HCT116 (cell line): ENCODE measurements around the gene CARMIL1. TPM values are rescaled to one million over a fixed set of nuclear protein-coding genes. Genes with fewer than 3 reads are reported as not detected.
A peak's percentile ranks its signal among the peaks of the same experiment; 100 is the strongest.

Experiments used
- ATAC-seq: fragments of 200-7000 bp; cut with Tn5 transposase; 2 replicates; pipeline ENCODE4 v1.9.1; 2020; ENCODE audit warnings: mild to moderate bottlenecking, moderate library complexity
- BruUV-seq: library from RNA; stranded (reverse); fragments of 400-500 nt; replicated peaks from 2 replicates; lab custom pipeline; 2021; lab: Mats Ljungman, UMichigan
- CTCF ChIA-PET: fragments of 300-600 bp; sonication (Branson Sonifier 250); formaldehyde crosslinking; loops from one replicate; lab custom pipeline; 2021; ENCODE audit warnings: antibody characterized with exemption; lab: Charles Lee
- POLR2A ChIA-PET: fragments of 300-600, 350-600 bp; sonication (Branson Sonifier 250); formaldehyde crosslinking; loops from one replicate; lab custom pipeline; 2021; ENCODE audit warnings: antibody characterized with exemption; lab: Charles Lee
- RAD21 ChIA-PET, 2 experiments: fragments of 300-600 bp; sonication (Branson Sonifier 250); formaldehyde crosslinking; loops; one replicate each; lab custom pipeline; 2023; ENCODE audit warnings: low total read pairs in 2 of 2; ENCODE audit not compliant: uncharacterized antibody in 2 of 2, unreplicated experiment in 2 of 2, low non-redundant PET in 1 of 2; lab: Charles Lee
- DNase-seq: peaks from one replicate; pipeline ENCODE4 v3.0.0-alpha.2; 2010; ENCODE audit warnings: low read depth, low spot score
- H2AFZ ChIP-seq: fragments of 200-600 bp; shearing (Covaris generic), sonication (generic); 2 replicates; pipeline ENCODE4 v1.6.1; 2017; ENCODE audit warnings: low read depth, mixed run types, mixed read lengths, antibody characterized with exemption, low read length; ENCODE audit not compliant: poor library complexity, severe bottlenecking
- H3K27ac ChIP-seq: 2 replicates; pipeline ENCODE4 v1.5.1; 2012; ENCODE audit warnings: low read depth, low read length
- H3K27me3 ChIP-seq: fragments of 200-600 bp; sonication (generic); 2 replicates; pipeline ENCODE4 v1.6.1; 2016; ENCODE audit warnings: mixed run types, low read length, mixed read lengths; ENCODE audit not compliant: insufficient read depth
- H3K36me3 ChIP-seq, 2 experiments: fragments of 200-500 bp in 1 of 2; fragments of 200-600 bp in 1 of 2; sonication (Bioruptor generic) in 1 of 2; sonication (generic) in 1 of 2; 2 replicates each; pipeline versions ENCODE4 v1.5.1 to v1.6.1; 2014 to 2016; ENCODE audit warnings: low read length in 2 of 2, inconsistent platforms in 1 of 2, mixed read lengths in 1 of 2, mixed run types in 1 of 2; ENCODE audit not compliant: insufficient read depth in 2 of 2, control insufficient read depth in 1 of 2
- H3K4me1 ChIP-seq, 2 experiments: fragments of 200-600 bp in 1 of 2; sonication (generic) in 1 of 2; 2 replicates each; pipeline versions ENCODE4 v1.5.1 to v1.6.1; 2012 to 2017; ENCODE audit warnings: low read length in 2 of 2, inconsistent platforms in 1 of 2, mild to moderate bottlenecking in 1 of 2, mixed read lengths in 1 of 2, mixed run types in 1 of 2, moderate library complexity in 1 of 2; ENCODE audit not compliant: insufficient read depth in 2 of 2, control insufficient read depth in 1 of 2
- H3K4me2 ChIP-seq: fragments of 200-600 bp; sonication (generic); 2 replicates; pipeline ENCODE4 v1.6.1; 2017; ENCODE audit warnings: mixed run types, low read length, mixed read lengths
- H3K4me3 ChIP-seq, 2 experiments: fragments of 200-600 bp in 1 of 2; sonication (generic) in 1 of 2; replicated peaks in 1 of 2; 2 replicates each; pipeline ENCODE4 v1.5.1; 2011 to 2016; ENCODE audit warnings: low read length in 2 of 2, control low read depth in 1 of 2, low read depth in 1 of 2, mild to moderate bottlenecking in 1 of 2, mixed read lengths in 1 of 2, mixed run types in 1 of 2
- H3K79me2 ChIP-seq: fragments of 200-600 bp; sonication (generic); 2 replicates; pipeline ENCODE4 v1.6.1; 2017; ENCODE audit warnings: mild to moderate bottlenecking, mixed run types, low read length, moderate library complexity, mixed read lengths; ENCODE audit not compliant: insufficient read depth
- H3K9ac ChIP-seq: fragments of 200-600 bp; sonication (generic); 2 replicates; pipeline ENCODE4 v1.6.1; 2016; ENCODE audit warnings: low read length, mixed read lengths
- H3K9me2 ChIP-seq: fragments of 200-600 bp; sonication (generic), shearing (Covaris generic); 2 replicates; pipeline ENCODE4 v1.6.1; 2017; ENCODE audit warnings: mixed run types, mild to moderate bottlenecking, moderate library complexity; ENCODE audit not compliant: insufficient read depth
- H3K9me3 ChIP-seq, 2 experiments: fragments of 200-500 bp in 1 of 2; fragments of 200-600 bp in 1 of 2; sonication (Bioruptor generic) in 1 of 2; sonication (generic) in 1 of 2; 2 replicates each; pipeline ENCODE4 v1.6.1; 2014 to 2017; ENCODE audit warnings: low read length in 2 of 2, mixed read lengths in 2 of 2, inconsistent platforms in 1 of 2, low read depth in 1 of 2, mild to moderate bottlenecking in 1 of 2, mixed run types in 1 of 2, moderate library complexity in 1 of 2; ENCODE audit not compliant: control insufficient read depth in 1 of 2, insufficient read depth in 1 of 2
- H4K20me1 ChIP-seq: fragments of 200-600 bp; sonication (generic), shearing (Covaris generic); 2 replicates; pipeline ENCODE4 v1.6.1; 2017; ENCODE audit warnings: mixed run types, mild to moderate bottlenecking, moderate library complexity; ENCODE audit not compliant: insufficient read depth
- CBX3 ChIP-seq: IDR thresholded peaks from 2 replicates; pipeline ENCODE4 v1.6.1; 2012; ENCODE audit warnings: low read depth
- CEBPB ChIP-seq: IDR thresholded peaks from 2 replicates; pipeline ENCODE4 v1.6.1; 2012; ENCODE audit warnings: low read depth
- EGR1 ChIP-seq: IDR thresholded peaks from 2 replicates; pipeline ENCODE4 v1.6.1; 2012; ENCODE audit warnings: low read depth
- EZH2 ChIP-seq: fragments of 200-600 bp; sonication (generic); IDR thresholded peaks from 2 replicates; pipeline ENCODE4 v1.6.1; 2017; ENCODE audit warnings: antibody characterized with exemption, mixed run types
- EZH2phosphoT487 ChIP-seq: fragments of 200-600 bp; IDR thresholded peaks from 2 replicates; pipeline ENCODE4 v1.6.1; 2018; ENCODE audit warnings: antibody characterized with exemption, borderline replicate concordance
- FOSL1 ChIP-seq: IDR thresholded peaks from 2 replicates; pipeline ENCODE4 v1.6.1; 2012; ENCODE audit warnings: low read depth
- POLR2A ChIP-seq: IDR thresholded peaks from 2 replicates; pipeline ENCODE4 v1.7.0; 2011; ENCODE audit warnings: borderline replicate concordance; ENCODE audit not compliant: insufficient read depth, insufficient read length; ENCODE audit errors: extremely low read depth
- POLR2AphosphoS5 ChIP-seq: IDR thresholded peaks from 2 replicates; pipeline ENCODE4 v1.6.1; 2011; ENCODE audit warnings: mild to moderate bottlenecking, low read depth, low read length, moderate library complexity
- RAD21 ChIP-seq: IDR thresholded peaks from 2 replicates; pipeline ENCODE4 v1.6.1; 2012; ENCODE audit warnings: low read depth, mild to moderate bottlenecking
- SP1 ChIP-seq: IDR thresholded peaks from 2 replicates; pipeline ENCODE4 v1.6.1; 2012; ENCODE audit warnings: low read depth
- SRF ChIP-seq: IDR thresholded peaks from 2 replicates; pipeline ENCODE4 v1.6.1; 2012; ENCODE audit warnings: low read depth
- TCF7L2 ChIP-seq: IDR thresholded peaks from 2 replicates; pipeline ENCODE4 v1.7.0; 2011; ENCODE audit warnings: borderline replicate concordance, inconsistent platforms; ENCODE audit not compliant: insufficient read depth, insufficient read length; ENCODE audit errors: extremely low read depth
- YY1 ChIP-seq: IDR thresholded peaks from 2 replicates; pipeline ENCODE4 v1.6.1; 2011; ENCODE audit warnings: low read length, low read depth, moderate library complexity, mild to moderate bottlenecking; ENCODE audit not compliant: insufficient replicate concordance; ENCODE audit errors: extremely low read depth
- ZFX ChIP-seq: fragments of 450-650 bp; IDR thresholded peaks from 2 replicates; pipeline ENCODE4 v1.6.1; 2017
- ZNF274 ChIP-seq: fragments of 200-500 bp; sonication (Bioruptor generic); IDR thresholded peaks from 2 replicates; pipeline ENCODE4 v1.6.1; 2014; ENCODE audit warnings: mild to moderate bottlenecking, low read depth, low read length, inconsistent platforms
- intact Hi-C: fragments of 100-400 bp; cut with micrococcal nuclease; formaldehyde crosslinking; loops from 2 replicates; pipeline ENCODE4 v1.10.0; 2022
- total RNA-seq: library from RNA; stranded (reverse); gene quantifications from one replicate; pipeline ENCODE4 v1.2.1, GENCODE V29; 2021; ENCODE audit not compliant: unreplicated experiment
- TF ChIP-seq, protein P1 (sequence below): IDR thresholded peaks from 2 replicates; pipeline ENCODE4 v1.6.1; 2012; ENCODE audit warnings: low read depth
- TF ChIP-seq, protein P2 (sequence below): IDR thresholded peaks from 2 replicates; pipeline ENCODE4 v1.6.1; 2012

CARMIL1 gene
- total RNA-seq, 1 experiment from 2014 or later: 21.7 TPM

DNA sequence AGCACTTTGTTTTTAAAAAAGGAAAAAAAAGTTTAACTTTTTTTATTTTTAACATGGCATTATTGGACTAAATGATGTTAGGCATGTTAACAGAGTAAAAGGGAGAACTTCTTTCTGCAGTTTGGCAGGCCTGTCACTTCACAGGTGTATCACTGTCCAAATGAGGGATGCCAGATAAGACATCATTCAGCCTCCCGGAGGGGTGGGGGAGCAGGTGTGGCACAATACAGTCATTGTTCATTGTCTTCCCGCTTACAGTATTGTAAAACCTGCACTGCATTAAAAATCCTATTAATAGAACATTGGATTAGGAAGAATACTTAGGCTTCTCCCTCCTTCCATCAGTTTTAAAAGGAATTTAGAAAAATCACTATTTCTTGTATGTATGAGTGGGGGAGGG, 80.7 kb downstream of the CARMIL1 start:
- H3K27me3 ChIP-seq: no peaks in the 10 kb centered on the region
- H3K9ac ChIP-seq: no peak overlapping the region
- ChIA-PET RAD21 (no interaction called here), CTCF (no interaction called here), POLR2A (no interaction called here)
- peaks cover 6% of the 10 kb centered on the region; the same call in 1 of the 2 replicates for H4K20me1 ChIP-seq
- H3K9me2 ChIP-seq: no peaks in the 10 kb centered on the region
- no peak for TF ChIP-seq SP1
- TF ChIP-seq CBX3: 0 out of 2 replicates have a peak, but pooled peaks have one; percentile 2
- no peak overlapping the region for H3K27ac ChIP-seq
- no TSS peak for BruUV-seq
- intact Hi-C loops: no loop called here
- peak overlapping the region; percentile 38 for H3K4me2 ChIP-seq
- no peak overlapping the region for H2AFZ ChIP-seq
- H3K79me2 ChIP-seq: peaks cover 28% of the 10 kb centered on the region
- no peaks in the 10 kb centered on the region for H3K9me3 ChIP-seq
- ATAC-seq (peak; percentile 82), DNase-seq (peak; percentile 15)
- no peaks in the 10 kb centered on the region for H3K36me3 ChIP-seq
- H3K4me3 ChIP-seq: no peak overlapping the region
- peaks cover 15 to 21% of the 10 kb centered on the region in 2 experiments; a peak in 3 of 4 replicates for H3K4me1 ChIP-seq

DNA sequence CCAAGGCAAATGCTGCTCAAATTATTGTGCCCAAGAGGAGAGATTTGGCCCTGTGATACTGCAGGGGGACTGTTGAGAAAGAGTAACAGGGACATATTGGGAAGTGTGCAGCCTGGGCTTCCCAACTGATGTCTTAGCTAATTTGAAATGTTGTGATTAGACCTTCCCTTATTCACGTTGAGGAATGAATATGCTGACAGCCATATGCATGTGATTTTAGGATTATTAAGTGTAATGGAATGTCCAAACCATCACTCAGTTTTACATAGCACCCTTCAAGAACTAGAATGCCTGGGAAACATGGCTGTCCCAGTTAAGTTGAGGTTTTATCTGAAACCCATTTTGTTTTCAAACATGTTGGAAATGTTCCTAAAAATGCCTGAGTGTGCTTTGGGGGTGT, 81.4 kb downstream of the CARMIL1 start:
- ChIA-PET RAD21 (no interaction called here), POLR2A (no interaction called here), CTCF (no interaction called here)
- peak overlapping the region; percentile 38; the same call in 1 of the 2 replicates for H3K4me2 ChIP-seq
- peaks cover 6% of the 10 kb centered on the region; the same call in 1 of the 2 replicates for H4K20me1 ChIP-seq
- peaks cover 24% of the 10 kb centered on the region for H3K79me2 ChIP-seq
- H3K9ac ChIP-seq: no peak overlapping the region
- peaks cover 15 to 21% of the 10 kb centered on the region in 2 experiments; a peak in 3 of 4 replicates for H3K4me1 ChIP-seq
- no peaks in the 10 kb centered on the region for H3K36me3 ChIP-seq
- H2AFZ ChIP-seq: no peak overlapping the region
- H3K27ac ChIP-seq: no peak overlapping the region
- no peak for DNase-seq
- H3K4me3 ChIP-seq: no peak overlapping the region
- no peaks in the 10 kb centered on the region for H3K27me3 ChIP-seq
- ATAC-seq: no peak; the same call in 1 of the 2 replicates
- intact Hi-C loops: no loop called here
- H3K9me2 ChIP-seq: no peaks in the 10 kb centered on the region
- no peaks in the 10 kb centered on the region for H3K9me3 ChIP-seq
- no TSS peak for BruUV-seq
- TF ChIP-seq EZH2 (no peak), EZH2phosphoT487 (no peak), ZFX (no peak), POLR2A (no peak), RAD21 (no peak), SRF (no peak), FOSL1 (no peak), YY1 (no peak), POLR2AphosphoS5 (no peak), ZNF274 (no peak), TCF7L2 (no peak), CEBPB (no peak), EGR1 (no peak)
- TF ChIP-seq, protein P1, sequence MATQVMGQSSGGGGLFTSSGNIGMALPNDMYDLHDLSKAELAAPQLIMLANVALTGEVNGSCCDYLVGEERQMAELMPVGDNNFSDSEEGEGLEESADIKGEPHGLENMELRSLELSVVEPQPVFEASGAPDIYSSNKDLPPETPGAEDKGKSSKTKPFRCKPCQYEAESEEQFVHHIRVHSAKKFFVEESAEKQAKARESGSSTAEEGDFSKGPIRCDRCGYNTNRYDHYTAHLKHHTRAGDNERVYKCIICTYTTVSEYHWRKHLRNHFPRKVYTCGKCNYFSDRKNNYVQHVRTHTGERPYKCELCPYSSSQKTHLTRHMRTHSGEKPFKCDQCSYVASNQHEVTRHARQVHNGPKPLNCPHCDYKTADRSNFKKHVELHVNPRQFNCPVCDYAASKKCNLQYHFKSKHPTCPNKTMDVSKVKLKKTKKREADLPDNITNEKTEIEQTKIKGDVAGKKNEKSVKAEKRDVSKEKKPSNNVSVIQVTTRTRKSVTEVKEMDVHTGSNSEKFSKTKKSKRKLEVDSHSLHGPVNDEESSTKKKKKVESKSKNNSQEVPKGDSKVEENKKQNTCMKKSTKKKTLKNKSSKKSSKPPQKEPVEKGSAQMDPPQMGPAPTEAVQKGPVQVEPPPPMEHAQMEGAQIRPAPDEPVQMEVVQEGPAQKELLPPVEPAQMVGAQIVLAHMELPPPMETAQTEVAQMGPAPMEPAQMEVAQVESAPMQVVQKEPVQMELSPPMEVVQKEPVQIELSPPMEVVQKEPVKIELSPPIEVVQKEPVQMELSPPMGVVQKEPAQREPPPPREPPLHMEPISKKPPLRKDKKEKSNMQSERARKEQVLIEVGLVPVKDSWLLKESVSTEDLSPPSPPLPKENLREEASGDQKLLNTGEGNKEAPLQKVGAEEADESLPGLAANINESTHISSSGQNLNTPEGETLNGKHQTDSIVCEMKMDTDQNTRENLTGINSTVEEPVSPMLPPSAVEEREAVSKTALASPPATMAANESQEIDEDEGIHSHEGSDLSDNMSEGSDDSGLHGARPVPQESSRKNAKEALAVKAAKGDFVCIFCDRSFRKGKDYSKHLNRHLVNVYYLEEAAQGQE: no peak
- TF ChIP-seq, protein P2, sequence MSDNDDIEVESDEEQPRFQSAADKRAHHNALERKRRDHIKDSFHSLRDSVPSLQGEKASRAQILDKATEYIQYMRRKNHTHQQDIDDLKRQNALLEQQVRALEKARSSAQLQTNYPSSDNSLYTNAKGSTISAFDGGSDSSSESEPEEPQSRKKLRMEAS: no peak
